Keratinocyte (primary cell): ENCODE measurements around the gene ZNF888.

Experiments
- CTCF ChIP-seq, 3 experiments: IDR thresholded peaks in 1 of 3; conservative IDR thresholded peaks in 1 of 3; optimal IDR thresholded peaks in 1 of 3; 2 replicates in 2 of 3; 3 replicates in 1 of 3; pipeline versions ENCODE3 to v1.5.1; 2011; ENCODE audit warnings: low read length in 3 of 3, mild to moderate bottlenecking in 3 of 3, moderate library complexity in 2 of 3, control low read depth in 1 of 3, inconsistent platforms in 1 of 3; ENCODE audit not compliant: insufficient read depth in 2 of 3; ENCODE audit errors: extremely low read depth in 1 of 3
- EZH2 ChIP-seq: IDR thresholded peaks from one replicate; pipeline ENCODE4 v1.6.1; 2012; ENCODE audit warnings: inconsistent platforms, mild to moderate bottlenecking, low read length, moderate library complexity

- TF ChIP-seq EZH2 = no peak
- no peak for TF ChIP-seq CTCF (optimal IDR thresholded peaks at IDR 0.05 in 1 of 3, IDR thresholded peaks at IDR 0.05 in 1 of 3, conservative IDR thresholded peaks at IDR 0.05 in 1 of 3; ENCODE audit: extremely low read depth in 1 of 3, insufficient read depth in 2 of 3, low read length in 3 of 3)
Measured at GRCh38 chr19:52942386-52943133, 19.3 kb upstream of the ZNF888 start.
